HG03095 (cell line): ENCODE data around the gene BBLN.
A peak's percentile ranks its signal among the peaks of the same experiment; 100 is the strongest.

Experiments used
- ATAC-seq: cut with Tn5 transposase; IDR thresholded peaks from one replicate; pipeline ENCODE4 v1.9.1; 2021; ENCODE audit warnings: moderate library complexity; ENCODE audit not compliant: unreplicated experiment

BBLN gene

GRCh38 chr9:128188209-128188608 lies 28.1 kb downstream of the BBLN start:
- no peak for ATAC-seq

- ATAC-seq: no peak
These were observed 29.9 kb downstream of the BBLN start for GRCh38 chr9:128190013-128190412.

GRCh38 chr9:128190516-128191405 lies 30.7 kb downstream of the BBLN start:
- peak; percentile 7 for ATAC-seq

- ATAC-seq: peak; percentile 67
These were observed 31.5 kb downstream of the BBLN start, which contains the start of gene CIZ1 for GRCh38 chr9:128191406-128192046. CIZ1 (minus strand) TSS chr9:128191572; CDS start chr9:128190857, 715 bp downstream.

GRCh38 chr9:128192601-128193371 lies 32.7 kb downstream of the BBLN start:
- ATAC-seq: no peak

GRCh38 chr9:128193469-128194096 lies 33.5 kb downstream of the BBLN start:
- ATAC-seq: no peak

- no peak for ATAC-seq
These were observed 41.6 kb downstream of the BBLN start for GRCh38 chr9:128201441-128202369.

GRCh38 chr9:128202648-128203023 lies 42.6 kb downstream of the BBLN start:
- ATAC-seq: no peak

- ATAC-seq: peak; percentile 70
These were observed 43.1 kb downstream of the BBLN start, which contains the start of gene DNM1 for GRCh38 chr9:128203024-128203706. DNM1 (plus strand) TSS chr9:128203379; CDS start chr9:128203471, 92 bp downstream.

GRCh38 chr9:128203707-128204551 lies 43.9 kb downstream of the BBLN start:
- ATAC-seq: no peak

GRCh38 chr9:128204858-128205257 lies 44.8 kb downstream of the BBLN start:
- no peak for ATAC-seq

GRCh38 chr9:128205296-128205944 lies 45.4 kb downstream of the BBLN start:
- no peak for ATAC-seq

- ATAC-seq: no peak
These were observed 46.4 kb downstream of the BBLN start for GRCh38 chr9:128206484-128206883.

GRCh38 chr9:128206916-128207910 lies 47.1 kb downstream of the BBLN start:
- no peak for ATAC-seq

GRCh38 chr9:128208386-128208785 lies 48.3 kb downstream of the BBLN start:
- no peak for ATAC-seq

GRCh38 chr9:128208946-128209669 lies 49.0 kb downstream of the BBLN start:
- ATAC-seq: no peak
